Kidney (tissue), 14 donors: Measurements from ENCODE around the gene MAGI1. TPM values are rescaled to one million over a fixed set of nuclear protein-coding genes. Genes with fewer than 3 reads are reported as not detected.

Experiments used
- DNase-seq, 5 donors: peaks; one replicate each; pipeline ENCODE4 v3.0.0-alpha.2; 2013 to 2020
- FAIRE-seq: peaks from 2 replicates; lab custom pipeline; 2012; peaks lifted over from hg19 to GRCh38; lab: Jason Lieb, UNC
- H3K27ac ChIP-seq, 2 donors: one replicate each; pipeline ENCODE4 v1.7.0; 2013; ENCODE audit warnings: low read depth in 2 of 2, low read length in 2 of 2, inconsistent platforms in 1 of 2
- H3K27me3 ChIP-seq: one replicate; pipeline ENCODE4 v1.7.1; 2013; ENCODE audit warnings: low read length, inconsistent platforms; ENCODE audit not compliant: control insufficient read depth, insufficient read depth
- H3K36me3 ChIP-seq, 3 donors: one replicate each; pipeline versions ENCODE4 v1.7.0 to v1.7.1; 2013; ENCODE audit warnings: low read length in 3 of 3, control low read depth in 1 of 3, inconsistent platforms in 1 of 3; ENCODE audit not compliant: insufficient read depth in 3 of 3, control insufficient read depth in 2 of 3
- H3K4me1 ChIP-seq, 3 donors: one replicate each; pipeline versions ENCODE4 v1.7.0 to v1.7.1; 2013; ENCODE audit warnings: low read length in 3 of 3, inconsistent platforms in 1 of 3, low read depth in 1 of 3; ENCODE audit not compliant: control insufficient read depth in 2 of 3, insufficient read depth in 2 of 3
- H3K4me3 ChIP-seq, 3 donors: one replicate each; pipeline versions ENCODE4 v1.7.0 to v1.8.1; 2013; ENCODE audit warnings: low read length in 3 of 3, control low read depth in 1 of 3, inconsistent platforms in 1 of 3
- H3K9ac ChIP-seq, 3 donors: one replicate each; pipeline versions ENCODE4 v1.7.0 to v1.7.1; 2013; ENCODE audit warnings: low read length in 3 of 3, control low read depth in 1 of 3, inconsistent platforms in 1 of 3
- H3K9me3 ChIP-seq, 3 donors: one replicate each; pipeline versions ENCODE4 v1.7.0 to v1.7.1; 2013; ENCODE audit warnings: low read length in 3 of 3, control low read depth in 1 of 3, inconsistent platforms in 1 of 3; ENCODE audit not compliant: control insufficient read depth in 2 of 3, insufficient read depth in 1 of 3
- intact Hi-C: fragments of 100-400 bp; cut with DNase I; formaldehyde crosslinking; loops from one replicate; pipeline ENCODE4 v1.11.1; 2022
- polyA plus RNA-seq: library from polyadenylated mRNA; stranded (reverse); fragments of 350-450 nt; fragmentation: Illumina TruSeq; extraction: RNeasy Lipid Tissue Mini Kit (QIAGEN cat#74804); gene quantifications from one replicate; pipeline ENCODE4 v1.2.3, GENCODE V29; 2014; ENCODE audit warnings: low read depth, low replicate concordance; ENCODE audit not compliant: insufficient read depth
- total RNA-seq: library from RNA; stranded (reverse); fragmentation: NEBNext Ultra II Directional; extraction: Animal tissue kit (Norgen Biotek cat#: 25700); gene quantifications from one replicate; pipeline ENCODE4 v1.2.1, GENCODE V29; 2021
- TF ChIP-seq, protein P1 (sequence below): IDR thresholded peaks from 3 replicates; pipeline ENCODE4 v1.5.1; 2012; ENCODE audit warnings: mild to moderate bottlenecking, moderate library complexity, borderline replicate concordance; ENCODE audit not compliant: insufficient read depth; ENCODE audit errors: extremely low read depth
- donor health status: control.
- donor health status: control.
- donor health status: control.
- donor health status: control.
- donor health status: control.
- donor health status: DM: yes; HTN: yes; CAD: no.
- donor health status: Normal renal cell carcinoma (clear cell type).

The MAGI1 gene
- total and polyA plus RNA-seq, 2 donors from 2014 or later = 8.2 to 42.8 TPM

DNA sequence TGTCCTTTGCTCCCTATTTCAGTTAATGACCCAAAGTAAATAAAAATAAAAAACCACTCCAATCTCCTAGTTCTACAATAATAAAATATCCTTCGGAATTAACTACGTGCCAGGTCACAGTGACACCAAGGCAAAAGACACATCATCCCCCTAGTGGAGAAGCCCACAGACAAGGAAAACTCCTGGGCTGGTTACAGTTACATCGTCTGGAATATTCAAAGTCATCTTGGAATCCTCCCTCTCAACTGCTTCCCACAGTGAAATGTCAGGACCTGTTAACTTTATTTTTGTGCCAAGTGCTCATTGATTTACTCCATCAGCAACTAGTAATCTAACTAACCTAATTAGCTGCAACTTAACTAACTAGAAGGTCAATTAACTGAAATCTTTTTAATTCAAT is 349.3 kb downstream of the MAGI1 start:
- no peaks in the 10 kb centered on the region for H3K9me3 ChIP-seq
- TF ChIP-seq, protein P1, sequence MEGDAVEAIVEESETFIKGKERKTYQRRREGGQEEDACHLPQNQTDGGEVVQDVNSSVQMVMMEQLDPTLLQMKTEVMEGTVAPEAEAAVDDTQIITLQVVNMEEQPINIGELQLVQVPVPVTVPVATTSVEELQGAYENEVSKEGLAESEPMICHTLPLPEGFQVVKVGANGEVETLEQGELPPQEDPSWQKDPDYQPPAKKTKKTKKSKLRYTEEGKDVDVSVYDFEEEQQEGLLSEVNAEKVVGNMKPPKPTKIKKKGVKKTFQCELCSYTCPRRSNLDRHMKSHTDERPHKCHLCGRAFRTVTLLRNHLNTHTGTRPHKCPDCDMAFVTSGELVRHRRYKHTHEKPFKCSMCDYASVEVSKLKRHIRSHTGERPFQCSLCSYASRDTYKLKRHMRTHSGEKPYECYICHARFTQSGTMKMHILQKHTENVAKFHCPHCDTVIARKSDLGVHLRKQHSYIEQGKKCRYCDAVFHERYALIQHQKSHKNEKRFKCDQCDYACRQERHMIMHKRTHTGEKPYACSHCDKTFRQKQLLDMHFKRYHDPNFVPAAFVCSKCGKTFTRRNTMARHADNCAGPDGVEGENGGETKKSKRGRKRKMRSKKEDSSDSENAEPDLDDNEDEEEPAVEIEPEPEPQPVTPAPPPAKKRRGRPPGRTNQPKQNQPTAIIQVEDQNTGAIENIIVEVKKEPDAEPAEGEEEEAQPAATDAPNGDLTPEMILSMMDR = no peak
- peaks cover 0 to 5% (median 4%) of the 10 kb centered on the region in 3 donors for H3K4me1 ChIP-seq
- DNase-seq = no peak
- no peaks in the 10 kb centered on the region for H3K36me3 ChIP-seq
- no peak overlapping the region for H3K9ac ChIP-seq
- intact Hi-C loops = no loop called here
- no peaks in the 10 kb centered on the region for H3K27me3 ChIP-seq
- H3K4me3 ChIP-seq = no peak overlapping the region
- no peak overlapping the region for H3K27ac ChIP-seq
- FAIRE-seq = no peak

- Histone ChIP-seq H3K9me3 (no peaks in the 10 kb centered on the region), H3K4me3 (no peak overlapping the region), H3K36me3 (no peaks in the 10 kb centered on the region), H3K27me3 (no peaks in the 10 kb centered on the region), H3K27ac (no peak overlapping the region), H3K9ac (no peak overlapping the region), H3K4me1 (peaks cover 0 to 5% (median 4%) of the 10 kb centered on the region in 3 donors)
- TF ChIP-seq, protein P1 = no peak
- intact Hi-C loops = no loop called here
- FAIRE-seq (no peak), DNase-seq (no peak)
These were observed 351.0 kb downstream of the MAGI1 start for GRCh38 chr3:65687741-65688140.

DNA sequence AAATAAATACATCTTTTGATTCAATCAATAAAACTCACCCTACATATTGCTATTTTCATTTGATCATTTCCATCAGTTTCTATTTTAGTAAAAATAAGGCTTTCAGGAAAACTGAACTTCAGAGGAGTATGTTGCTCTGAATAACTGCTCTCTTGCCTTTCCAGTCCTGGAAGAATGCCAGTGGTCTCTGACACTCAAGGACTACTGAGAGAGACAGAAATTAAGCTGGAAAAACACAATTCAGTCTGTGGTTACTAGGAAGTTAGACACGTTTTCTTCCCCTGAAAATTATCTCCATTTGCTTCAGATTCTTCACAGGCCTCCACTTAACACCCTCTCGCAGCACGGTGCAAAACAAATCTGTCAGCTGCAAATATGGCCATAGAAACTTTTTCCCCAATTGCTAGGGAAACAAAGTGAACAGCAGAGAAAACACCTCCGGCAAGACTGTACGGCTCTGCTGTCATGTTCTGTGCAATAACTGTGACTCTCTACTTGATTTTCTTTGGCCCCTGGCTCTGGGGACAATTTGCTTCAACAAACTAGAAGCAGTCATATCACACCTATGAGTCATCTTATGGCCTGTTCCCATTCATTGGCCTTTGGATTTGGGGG is 353.0 kb downstream of the MAGI1 start:
- no peak overlapping the region for H3K27ac ChIP-seq
- no peak for FAIRE-seq
- intact Hi-C loops = no loop called here
- H3K4me1 ChIP-seq = peaks cover 0 to 5% (median 4%) of the 10 kb centered on the region in 3 donors
- no peak overlapping the region for H3K4me3 ChIP-seq
- no peaks in the 10 kb centered on the region for H3K9me3 ChIP-seq
- peak in 2 of 5 donors; percentile 52 to 80 for DNase-seq
- no peaks in the 10 kb centered on the region for H3K27me3 ChIP-seq
- no peaks in the 10 kb centered on the region for H3K36me3 ChIP-seq
- TF ChIP-seq, protein P1 = no peak
- H3K9ac ChIP-seq = no peak overlapping the region

DNA sequence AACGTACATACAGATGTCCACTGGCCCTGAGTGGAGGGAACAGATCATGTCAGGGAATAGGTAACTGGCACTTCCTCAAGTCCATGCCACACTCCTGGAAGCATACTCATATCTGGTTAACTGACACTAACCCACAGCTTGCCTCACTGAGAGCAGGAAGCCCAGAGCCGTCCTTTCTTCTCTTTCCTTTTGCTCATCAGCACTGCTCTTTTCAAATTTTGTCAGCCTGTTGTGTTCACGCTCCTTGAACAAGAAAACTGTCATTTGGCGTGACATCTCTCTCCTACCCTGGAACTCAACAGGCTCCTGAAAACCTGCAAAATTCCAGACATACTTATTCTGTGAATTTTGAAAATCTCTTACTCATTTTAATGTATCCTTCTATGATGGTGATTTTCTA is 360.2 kb downstream of the MAGI1 start:
- H3K9ac ChIP-seq = no peak overlapping the region
- no peak overlapping the region for H3K4me3 ChIP-seq
- intact Hi-C loops = no loop called here
- no peaks in the 10 kb centered on the region for H3K9me3 ChIP-seq
- TF ChIP-seq, protein P1 = no peak
- H3K27me3 ChIP-seq = no peaks in the 10 kb centered on the region
- FAIRE-seq (no peak), DNase-seq (no peak)
- H3K36me3 ChIP-seq = no peaks in the 10 kb centered on the region
- H3K27ac ChIP-seq = no peak overlapping the region
- no peaks in the 10 kb centered on the region for H3K4me1 ChIP-seq
